GM19372 (cell line): ENCODE measurements around the gene ASPDH.
"Not testable (repeated sequence)": the region's sequence is repeated elsewhere in the genome, so short reads cannot be mapped to it uniquely, and the experiment has no call there.

Experiments
- ATAC-seq: cut with Tn5 transposase; IDR thresholded peaks from one replicate; pipeline ENCODE4 v1.9.1; 2021; ENCODE audit warnings: mild to moderate bottlenecking, low read depth, moderate library complexity; ENCODE audit not compliant: unreplicated experiment

ASPDH gene

DNA sequence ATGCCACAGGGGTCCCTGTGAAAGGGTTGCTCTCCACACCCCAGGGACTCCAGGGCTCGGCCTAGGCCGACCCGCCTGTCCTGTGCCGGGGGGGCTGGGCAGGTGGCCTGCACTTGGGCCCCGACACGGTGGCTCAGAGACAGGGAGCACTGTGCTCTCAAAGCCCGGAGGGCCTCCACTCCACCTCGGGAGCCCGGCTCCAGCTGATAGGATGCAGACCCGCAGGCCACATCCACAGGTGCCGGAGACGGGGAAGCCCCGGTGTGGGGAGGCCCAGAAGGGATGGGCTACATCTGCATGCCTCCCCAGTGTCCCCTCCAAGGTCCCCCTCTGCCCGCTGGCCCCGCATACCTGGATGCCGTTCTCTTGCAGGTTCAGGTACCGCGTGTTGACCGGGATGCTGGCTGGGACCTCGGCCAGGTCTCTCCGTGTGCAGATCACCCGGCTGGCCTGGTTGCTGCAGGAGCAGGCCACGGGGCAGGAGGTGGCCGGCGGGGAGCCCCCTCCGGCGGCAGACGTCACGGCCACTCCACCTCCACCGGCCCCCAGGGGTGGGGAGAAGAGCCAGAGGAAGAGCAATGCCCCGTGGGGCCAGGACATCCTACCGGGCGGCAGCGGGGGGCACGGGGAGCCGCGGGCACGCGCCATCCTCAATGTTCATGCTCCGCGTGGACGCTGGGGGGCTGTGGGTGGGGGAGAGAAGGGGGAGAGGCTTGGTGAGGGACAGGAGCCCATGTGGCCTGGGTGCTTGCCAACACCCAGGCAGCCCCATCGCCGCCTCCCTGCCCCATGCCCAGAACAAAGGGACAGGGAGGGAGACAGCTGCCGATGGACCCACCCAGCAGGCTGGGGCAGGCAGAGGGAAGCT, 34.7 kb upstream of the ASPDH start:
- ATAC-seq, result no peak

DNA sequence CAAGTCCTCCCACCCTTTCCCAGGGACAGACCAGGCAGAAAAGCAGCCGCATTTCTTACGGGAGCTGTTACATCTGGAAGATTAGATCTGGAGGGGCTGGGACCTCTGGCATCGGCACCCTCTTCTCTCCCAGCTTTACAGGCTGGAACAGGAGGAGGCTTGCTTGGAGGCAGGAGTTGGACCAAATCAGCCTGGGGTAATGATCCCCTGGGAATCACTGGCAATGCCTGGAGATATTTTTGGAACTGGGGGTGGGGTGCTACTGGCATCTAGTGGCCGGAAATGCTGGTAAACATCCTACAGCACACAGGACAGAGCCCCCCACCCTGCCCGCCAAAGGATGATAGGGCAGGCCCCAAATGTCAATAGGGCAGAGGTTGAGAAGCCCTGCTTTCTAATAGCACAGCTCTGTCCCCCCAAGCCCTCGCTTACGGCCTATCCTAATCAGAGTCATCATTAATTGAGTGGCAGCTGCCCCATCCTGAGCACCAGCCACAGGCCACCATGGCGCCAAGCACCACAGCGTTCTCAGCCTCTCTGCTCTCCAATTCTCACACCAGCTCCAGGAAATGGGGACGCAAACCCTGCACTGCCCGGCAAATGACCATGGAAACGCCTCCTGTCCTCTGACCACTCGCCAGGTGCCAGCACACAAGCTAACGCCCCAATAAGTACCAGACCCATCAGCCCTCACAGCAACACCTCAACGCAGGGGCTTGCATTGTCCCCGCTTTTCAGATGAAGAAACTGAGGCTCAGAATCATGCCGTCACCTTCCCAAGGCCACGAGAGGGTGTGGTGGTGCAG, 33.9 kb upstream of the ASPDH start:
- no peak for ATAC-seq

DNA sequence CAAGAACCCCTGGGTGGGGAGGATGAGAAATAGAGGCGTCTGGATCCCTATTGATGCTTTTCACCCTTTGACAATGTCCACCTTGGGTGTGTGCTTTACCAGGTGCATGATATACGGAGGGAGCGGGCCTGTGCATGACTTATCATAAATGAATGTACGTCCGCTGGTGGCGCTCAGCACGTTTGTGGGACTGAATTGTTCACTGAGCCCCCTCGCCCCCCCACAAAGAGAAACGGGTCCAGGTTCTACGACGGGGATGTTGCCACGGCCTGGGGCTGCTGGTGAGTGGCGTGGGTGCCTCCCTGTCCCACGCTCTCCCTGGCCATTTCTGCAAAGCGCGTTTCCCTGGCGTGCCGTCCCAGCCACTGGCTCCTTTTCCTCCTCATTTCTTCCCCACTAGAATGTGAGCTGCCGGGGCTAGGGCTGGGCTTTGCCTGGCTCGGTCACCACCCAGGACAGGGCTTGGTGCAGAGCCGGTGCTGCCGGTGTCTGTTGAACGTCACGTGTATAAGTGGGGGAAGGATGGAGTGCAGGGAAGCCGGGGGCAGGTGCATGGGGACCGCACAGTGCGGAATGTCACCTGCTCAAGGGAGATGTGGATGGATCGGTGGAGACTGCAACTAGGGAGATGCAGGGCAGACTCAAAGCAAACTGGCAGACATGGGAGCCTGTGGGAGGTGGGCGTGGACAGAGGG, 33.0 kb upstream of the ASPDH start:
- ATAC-seq, result no peak

DNA sequence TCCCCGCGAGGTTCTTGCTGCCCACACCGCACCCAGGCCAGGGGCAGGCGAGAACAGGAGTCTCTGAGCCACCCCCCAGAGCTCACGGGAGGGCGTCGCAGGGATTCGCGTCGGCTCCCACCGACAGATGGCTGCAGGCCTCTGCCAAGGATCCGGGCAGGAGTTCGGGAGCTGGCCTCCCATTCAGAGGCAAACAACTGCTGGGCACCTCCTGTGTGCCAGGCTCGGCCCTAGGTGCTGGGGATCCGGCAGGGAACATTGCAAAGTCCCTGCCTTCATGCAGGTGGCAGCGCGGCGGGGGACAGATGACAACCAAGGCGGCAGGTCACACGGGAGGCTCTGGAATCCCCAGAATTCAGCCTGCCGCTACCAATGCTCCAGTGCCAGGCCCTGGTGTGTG, 29.2 kb upstream of the ASPDH start:
- no peak for ATAC-seq

DNA sequence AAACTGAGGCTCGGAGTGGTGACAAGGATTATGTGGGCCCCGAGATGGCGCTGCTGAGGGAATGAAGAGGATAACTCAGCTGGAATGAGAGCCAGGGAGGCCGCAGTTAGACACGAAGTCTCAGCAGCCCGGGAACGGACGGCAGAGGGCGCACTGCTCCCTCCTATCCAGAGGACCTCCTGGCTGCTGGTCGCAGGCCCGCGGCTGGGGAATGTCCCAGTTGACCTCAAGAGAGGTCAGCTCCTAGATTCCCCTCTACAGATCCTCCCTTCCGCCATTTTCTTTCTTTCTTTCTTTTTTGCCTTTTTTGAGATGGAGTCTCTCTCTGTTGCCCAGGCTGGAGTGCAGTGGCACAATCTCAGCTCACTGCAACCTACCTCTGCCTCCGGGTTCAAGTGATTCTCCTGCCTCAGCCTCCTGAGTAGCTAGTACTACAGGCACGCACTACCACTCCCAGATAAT, 24.1 kb upstream of the ASPDH start:
- ATAC-seq, result no peak

DNA sequence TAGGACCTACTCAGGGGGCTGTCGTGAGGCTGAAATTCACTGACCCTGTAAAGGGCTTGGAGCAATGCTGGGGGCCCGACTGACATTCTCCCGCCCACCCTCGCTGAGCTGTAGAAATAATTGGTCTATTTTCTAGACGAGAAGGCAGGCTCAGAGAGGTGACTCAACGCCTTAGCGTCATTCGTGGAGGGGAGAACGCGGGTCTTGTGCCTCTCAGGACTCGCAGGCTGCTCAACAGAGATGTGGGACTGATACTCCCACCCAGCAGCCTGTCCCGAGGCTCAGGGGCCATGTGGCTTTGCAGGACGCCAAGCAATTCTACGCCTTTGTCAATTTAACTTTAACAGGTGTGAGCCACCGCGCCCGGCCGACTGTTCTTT, 23.6 kb upstream of the ASPDH start:
- ATAC-seq, result no peak

DNA sequence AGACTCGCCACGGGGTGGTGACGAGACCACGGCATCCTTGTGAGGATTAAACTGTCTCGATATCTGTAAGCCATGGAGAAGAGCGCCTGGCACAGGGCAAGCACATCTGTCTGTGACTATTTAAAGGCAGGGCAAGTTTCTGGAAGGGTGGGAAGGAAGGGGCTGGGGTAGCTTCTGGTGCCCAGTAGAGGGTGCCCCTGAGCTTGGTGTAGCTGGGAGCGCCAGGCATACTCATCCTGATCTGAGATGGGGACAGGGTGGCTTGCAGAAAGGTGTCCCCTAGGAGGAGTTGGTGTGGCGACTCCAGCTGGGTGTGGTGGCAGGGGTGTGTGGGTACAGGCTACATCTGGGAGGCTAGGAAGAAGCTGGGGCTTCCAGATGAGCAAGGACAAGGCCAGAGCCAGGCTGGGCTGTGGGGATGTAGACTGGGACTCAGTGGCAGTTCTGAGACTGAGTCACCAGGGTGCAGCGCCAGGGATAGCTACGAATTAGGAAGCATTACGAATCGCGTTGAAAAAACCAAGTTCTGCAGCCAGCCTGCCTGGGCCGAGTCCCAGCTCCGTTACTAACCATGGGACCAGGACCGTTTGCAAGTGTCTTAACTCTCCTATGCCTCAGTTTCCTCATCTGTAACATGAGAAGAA, 23.1 kb upstream of the ASPDH start:
- no peak for ATAC-seq

DNA sequence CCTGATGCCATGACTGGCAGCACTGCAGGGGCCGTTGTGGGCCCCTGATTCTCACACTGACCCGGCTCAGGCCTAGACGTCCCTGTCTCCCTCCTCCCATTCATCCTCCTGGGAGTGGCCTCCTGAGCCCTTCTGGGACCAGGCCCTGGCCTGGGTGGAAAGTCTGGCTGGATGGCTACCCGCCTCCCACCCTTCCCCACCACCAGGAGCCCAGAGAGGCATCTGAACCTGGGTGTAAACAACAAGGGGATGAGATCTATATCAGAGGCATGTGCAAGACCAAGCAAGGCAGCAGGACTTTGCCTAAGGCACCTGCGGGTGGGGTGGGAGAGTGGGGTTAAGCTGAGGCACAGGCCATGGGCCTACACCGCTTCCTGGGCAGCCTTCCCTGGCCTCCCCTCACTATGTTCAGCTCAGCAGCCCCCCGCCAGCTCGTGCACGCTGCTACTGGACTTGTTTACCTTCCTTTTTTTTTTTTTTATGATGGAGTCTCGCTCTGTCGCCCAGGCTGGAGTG, 22.0 kb upstream of the ASPDH start:
- no peak for ATAC-seq

DNA sequence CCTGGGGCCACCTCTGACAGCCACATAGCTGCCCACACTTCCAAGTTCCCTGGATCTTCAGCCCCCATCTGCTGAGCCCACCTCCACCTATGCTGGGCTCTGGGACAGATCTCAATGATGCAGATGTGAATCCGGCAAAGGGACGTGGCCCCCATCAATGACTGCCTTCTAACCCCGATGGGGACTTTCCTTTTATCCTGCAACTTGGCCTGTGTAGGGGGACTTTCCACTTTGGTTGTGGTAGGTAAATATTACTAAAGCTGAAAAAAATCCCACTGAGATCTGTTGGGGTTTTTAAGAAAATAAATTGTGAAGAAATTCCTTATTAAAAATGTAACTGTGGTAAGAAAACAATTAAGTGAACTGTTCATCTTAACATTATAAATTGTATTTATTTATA, 20.8 kb upstream of the ASPDH start:
- no peak for ATAC-seq

DNA sequence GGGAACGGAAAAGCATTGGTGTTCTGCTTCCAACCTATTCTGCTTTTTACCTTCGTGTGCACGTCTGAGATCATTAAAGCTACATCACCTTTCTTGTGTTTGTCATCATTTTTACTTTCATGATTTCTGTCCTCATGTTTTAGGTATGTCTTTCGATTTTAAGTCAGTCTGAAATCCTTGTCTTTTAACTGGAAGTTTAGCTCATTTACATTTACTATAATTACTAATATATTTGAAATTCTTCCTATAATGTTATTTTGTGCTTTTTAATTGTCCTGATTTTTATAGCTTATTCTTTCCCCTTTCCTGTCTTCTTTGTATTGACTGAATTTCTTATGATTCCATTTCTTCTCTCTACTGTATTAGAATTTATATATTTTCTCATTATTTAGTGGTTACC, 19.2 kb upstream of the ASPDH start:
- ATAC-seq, result no peak

DNA sequence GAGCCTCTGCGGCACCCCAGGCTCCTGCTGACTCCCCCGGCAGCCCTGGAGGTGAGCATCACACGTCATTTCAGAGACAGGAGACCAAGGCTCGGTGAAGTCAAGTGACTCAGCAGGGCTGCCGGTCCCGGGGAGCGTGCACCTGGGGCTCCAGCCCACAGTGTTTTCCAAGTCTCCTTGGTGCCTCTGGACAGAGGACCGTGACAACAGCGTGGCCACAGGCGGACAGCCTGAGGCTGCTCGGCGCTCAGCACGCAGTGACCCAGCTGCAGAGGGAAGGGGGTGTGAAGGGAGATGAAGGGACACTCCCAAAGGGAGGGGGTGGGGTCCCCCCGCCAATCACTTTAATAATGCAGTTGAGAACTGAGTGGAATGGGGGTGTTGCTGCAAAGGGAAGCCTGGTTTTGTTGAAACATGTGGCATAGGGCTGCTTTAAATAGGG, 17.5 kb upstream of the ASPDH start:
- ATAC-seq, result no peak

DNA sequence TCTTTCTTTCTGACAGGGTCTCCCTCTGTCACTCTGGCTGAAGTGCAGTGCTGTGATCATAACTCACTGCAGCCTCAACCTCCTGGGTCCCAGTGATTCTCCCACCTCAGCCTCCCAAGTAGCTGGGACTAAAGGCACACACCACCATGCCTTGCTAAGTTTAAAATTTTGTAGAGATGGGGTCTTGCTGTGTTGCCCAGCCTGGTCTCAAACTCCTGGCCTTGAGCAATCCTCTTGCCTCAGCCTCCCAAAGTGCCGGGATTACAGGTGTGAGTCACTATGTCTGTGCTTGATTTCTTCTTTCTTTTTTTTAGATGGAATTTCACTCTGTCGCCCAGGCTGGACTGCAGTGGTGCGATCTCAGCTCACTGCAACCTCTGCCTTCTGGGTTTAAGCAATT, 14.3 kb upstream of the ASPDH start:
- not testable (repeated sequence) for ATAC-seq

DNA sequence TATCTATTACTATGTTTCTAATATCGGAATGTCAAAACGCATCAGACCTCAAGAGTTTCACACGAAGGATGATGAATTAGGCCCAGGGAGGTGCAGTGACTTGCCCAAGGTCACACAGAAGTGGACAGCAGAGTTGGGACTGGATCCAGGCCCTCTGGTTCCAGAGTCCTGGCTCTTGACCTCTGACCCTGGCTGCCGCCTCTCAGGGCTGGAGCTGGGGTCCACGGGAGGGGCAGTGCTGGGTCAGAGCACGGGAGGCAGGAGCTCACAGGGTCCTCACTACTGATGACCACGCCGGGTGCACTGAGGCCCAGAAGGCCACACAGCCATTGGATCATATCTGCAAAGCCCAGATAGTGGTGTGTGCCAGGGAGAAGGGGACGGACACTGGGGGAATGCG, 9.2 kb upstream of the ASPDH start:
- no peak for ATAC-seq

DNA sequence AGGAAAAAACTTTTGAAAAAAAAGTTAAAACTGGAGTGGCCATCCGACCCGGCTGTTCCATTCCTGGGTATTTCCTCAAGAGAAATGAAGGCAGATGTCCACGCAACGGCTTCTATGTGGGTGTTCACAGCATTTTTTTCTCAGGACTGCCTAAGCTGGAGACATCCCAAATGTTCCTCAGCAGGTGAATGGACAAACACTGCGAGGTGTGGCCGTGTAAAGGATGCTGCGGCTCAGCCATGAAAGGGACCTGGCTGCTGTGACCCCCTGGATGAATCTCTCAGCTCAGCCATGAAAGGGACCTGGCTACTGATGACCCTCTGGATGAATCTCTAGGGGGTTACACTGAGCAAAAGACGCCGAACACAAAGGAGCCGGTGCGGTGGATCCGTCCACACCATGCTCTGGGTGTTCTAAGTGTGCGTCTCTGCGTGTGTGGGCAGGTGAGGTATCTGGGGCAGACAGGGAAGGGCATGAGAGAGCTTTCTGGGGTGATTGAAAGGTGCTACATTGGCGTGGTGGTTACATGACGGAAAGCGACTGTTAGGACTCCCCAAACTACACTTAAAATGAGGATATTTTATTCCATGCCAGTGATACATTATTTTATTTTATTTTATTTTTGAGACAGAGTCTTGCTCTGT, 7.2 kb upstream of the ASPDH start:
- no peak for ATAC-seq

DNA sequence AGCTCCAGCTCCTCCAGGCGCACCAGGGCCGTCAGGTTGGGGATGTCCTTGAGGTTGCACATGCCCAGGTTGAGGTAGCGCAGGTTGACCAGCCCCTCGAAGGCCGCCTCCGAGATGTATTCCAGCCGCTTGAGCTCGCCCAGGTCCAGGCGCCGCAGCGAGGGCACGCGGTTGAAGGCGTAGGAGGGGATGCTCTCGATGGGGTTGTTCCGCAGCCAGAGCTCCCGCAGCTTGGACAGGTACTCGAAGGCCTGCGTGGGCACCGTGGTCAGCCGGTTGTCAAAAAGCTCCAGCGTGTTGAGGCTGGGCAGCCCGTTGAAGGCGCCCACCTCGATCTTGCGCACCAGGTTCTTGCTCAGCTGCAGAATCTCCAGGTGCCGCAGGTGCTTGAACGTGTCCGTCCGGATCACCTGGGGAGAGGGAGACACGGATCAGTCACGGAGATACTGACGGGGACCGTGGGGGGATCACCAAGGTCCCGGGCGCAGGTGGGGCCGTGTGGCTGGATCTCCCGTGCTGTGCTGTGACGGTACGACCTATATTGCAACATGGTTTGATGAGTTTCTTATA, 5.4 kb upstream of the ASPDH start:
- ATAC-seq, result no peak

DNA sequence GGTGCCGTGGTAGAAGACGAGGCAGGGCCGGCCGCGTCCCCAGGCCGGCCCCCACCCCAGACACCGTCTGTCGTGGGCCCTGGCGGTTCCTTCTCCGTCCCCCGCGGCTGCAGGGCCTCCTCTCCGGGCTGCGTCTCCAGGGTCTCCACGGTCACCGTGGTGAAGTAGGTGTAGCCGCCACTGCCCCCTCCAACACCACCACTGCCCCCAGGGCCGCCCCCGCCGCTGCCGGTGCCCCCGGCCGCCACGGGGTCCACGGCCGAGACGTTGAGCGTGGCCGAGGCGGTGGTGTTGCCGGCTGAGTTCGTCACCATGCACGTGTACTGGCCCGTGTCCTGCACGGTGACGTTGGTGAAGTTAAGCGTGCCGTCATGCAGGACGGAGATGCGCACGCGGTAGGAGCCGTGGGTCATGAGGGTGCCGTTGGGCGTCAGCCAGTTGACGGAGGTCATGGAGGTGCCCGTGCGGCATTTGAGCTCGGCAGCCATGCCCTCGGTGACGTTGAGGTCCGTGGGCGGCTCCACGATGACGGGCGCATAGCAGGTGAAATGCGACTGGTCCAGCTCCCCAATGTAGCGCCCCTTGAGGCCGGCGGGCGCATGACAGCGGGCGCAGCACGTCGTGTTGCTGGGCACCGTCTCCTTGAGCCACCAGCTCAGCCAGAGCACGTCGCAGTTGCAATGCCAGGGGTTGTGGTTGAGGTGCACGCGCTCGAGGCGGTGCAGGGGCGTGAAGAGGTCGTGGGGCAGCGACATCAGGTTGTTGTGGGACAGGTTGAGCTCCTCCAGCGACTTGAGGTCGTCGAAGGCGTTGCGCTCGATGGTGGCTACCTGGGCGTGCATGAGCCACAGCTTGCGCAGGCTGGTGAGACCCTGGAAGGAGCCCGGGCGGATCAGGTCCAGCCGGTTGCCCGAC, 4.6 kb upstream of the ASPDH start:
- no peak for ATAC-seq

DNA sequence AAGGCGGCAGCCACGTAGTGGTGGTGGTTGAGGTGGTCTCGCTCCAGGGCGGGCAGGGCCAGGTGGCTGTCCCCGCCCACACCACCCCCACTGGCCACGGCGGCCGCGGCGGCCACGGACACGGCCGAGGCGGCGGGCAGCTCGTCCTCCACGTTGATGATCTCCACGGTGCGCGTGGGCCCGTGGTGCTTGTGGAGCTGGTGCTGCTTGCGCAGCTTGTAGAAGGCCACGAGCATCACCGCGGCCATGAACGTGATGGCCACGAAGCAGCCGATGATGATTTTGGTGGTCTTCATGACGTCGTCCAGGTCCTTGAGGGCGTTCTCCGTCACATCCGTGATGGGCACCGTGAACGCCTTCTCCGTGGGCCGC, 4.0 kb upstream of the ASPDH start:
- no peak for ATAC-seq

DNA sequence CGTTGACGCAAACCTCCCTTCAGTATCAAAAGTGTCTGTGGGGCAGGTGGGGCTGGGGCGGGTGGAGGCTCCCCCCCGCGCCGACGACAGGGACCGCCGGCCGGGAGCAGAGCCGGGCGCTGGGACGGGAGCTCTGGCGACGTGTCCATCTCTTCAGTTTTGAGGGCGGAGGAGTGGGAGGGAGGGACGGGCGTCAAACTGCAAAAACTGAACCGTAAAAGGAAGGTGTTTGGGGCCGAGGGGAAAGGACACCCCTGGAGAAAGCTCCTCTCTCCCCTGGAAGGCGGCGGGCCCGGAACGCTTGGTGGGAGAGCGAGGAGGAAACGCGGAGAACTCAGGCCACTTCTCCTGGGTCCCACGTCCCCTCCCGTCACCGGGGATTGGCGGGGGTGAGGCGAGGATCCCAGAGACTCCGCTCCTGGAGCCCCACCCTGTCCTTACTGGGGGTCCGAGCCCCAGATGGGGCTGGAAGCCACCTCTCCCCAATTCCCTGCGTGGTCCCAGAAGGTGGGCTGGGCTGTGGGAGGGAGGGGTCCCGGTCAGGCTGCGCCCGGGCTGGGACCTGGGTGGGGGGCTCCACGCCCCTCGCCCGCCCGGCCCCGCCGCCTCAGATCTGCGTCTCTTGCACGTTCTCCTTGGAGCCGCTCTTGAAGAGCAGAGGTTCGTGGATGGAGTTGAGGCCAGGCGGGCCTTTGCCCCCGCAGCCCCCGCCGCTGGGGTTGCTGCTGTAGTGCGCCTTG, 3.4 kb upstream of the ASPDH start:
- ATAC-seq, result no peak
